Measurements from ENCODE around the gene RBM38. TPM values are rescaled to one million over a fixed set of nuclear protein-coding genes. Genes with fewer than 3 reads are reported as not detected.

Gene RBM38
- total RNA-seq, 1 experiment from 2014 or later, result 261 TPM

DNA sequence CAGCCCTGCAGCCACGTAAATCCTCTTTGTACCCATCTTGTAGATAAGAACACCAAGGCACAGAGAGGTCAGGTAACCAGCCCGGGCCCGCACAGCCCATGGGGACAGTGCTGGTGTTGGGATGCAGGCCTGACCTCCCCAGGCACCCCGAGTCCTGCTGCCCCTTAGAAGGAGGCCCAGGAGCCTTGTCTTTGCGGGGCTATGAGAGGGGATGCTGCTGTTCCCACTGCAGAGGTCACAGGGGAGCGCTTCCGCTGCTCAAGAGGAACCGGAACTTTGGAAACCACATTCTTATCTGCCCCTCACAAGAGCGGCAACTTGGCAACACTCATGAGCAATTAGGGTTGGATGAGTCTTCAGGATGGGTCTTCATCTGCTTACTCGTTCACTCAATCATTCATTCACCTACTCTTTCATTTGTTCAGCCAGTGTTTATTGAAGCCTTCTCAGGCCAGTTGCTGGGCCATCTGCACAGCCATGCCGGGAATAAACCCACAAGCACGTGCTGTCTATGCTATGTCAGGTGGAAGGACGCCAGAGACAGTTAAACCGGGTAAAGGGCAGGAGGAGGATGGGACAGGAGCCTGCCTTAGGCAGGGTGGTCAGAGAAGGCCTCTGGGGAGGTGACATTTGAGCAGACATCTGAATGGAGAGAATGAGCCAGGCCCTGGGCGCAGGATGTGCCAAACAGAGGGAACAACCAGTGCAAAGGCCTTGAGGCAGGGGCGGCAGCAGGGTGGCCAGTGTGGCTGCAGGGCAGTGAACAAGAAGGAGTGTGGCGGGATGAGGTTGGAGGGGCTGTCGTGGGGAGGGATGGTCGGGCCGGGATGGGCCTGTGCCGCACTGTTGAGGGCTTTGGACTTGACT, 60.8 kb downstream of the RBM38 start:
- Histone ChIP-seq H3K9ac (ENCODE audit: low read length) (peak overlapping the region; percentile 80), H3K9me2 (replicated peaks; ENCODE audit: insufficient read depth, low read length) (no peaks in the 10 kb centered on the region), H3K9me3 (ENCODE audit: low read length) (no peaks in the 10 kb centered on the region), H3K4me1 (ENCODE audit: low read length) (peaks cover 56% of the 10 kb centered on the region), H2AFZ (ENCODE audit: low read length) (peak overlapping the region; percentile 4; the same call in 1 of the 2 replicates), H4K20me1 (ENCODE audit: insufficient read depth, low read depth, low read length) (no peaks in the 10 kb centered on the region), H3K27ac (ENCODE audit: low read length) (peak overlapping the region; percentile 93), H3K4me2 (ENCODE audit: low read depth, low read length, poor library complexity, severe bottlenecking) (peak overlapping the region; percentile 80), H3K27me3 (ENCODE audit: low read length) (no peaks in the 10 kb centered on the region), H3K4me3 (ENCODE audit: low read length) (peak overlapping the region; percentile 62), H3K36me3 (ENCODE audit: insufficient read depth, low read length) (no peaks in the 10 kb centered on the region), H3K79me2 (ENCODE audit: low read length) (no peaks in the 10 kb centered on the region)
- DNase-seq, result peak; percentile 71

- H3K4me3 ChIP-seq (ENCODE audit: low read length), result no peak overlapping the region
Observed at GRCh38 chr20:57455386-57455785, 64.2 kb downstream of the RBM38 start.

GRCh38 chr20:57456116-57456515, 64.9 kb downstream of the RBM38 start:
- Histone ChIP-seq H3K27me3 (ENCODE audit: low read length) (no peaks in the 10 kb centered on the region), H3K4me1 (ENCODE audit: low read length) (peaks cover 32% of the 10 kb centered on the region), H3K27ac (ENCODE audit: low read length) (no peak overlapping the region), H4K20me1 (ENCODE audit: insufficient read depth, low read depth, low read length) (no peaks in the 10 kb centered on the region), H3K36me3 (ENCODE audit: insufficient read depth, low read length) (no peaks in the 10 kb centered on the region), H3K9me2 (replicated peaks; ENCODE audit: insufficient read depth, low read length) (no peaks in the 10 kb centered on the region), H3K4me3 (ENCODE audit: low read length) (no peak overlapping the region), H3K4me2 (ENCODE audit: low read depth, low read length, poor library complexity, severe bottlenecking) (no peak overlapping the region), H3K79me2 (ENCODE audit: low read length) (no peaks in the 10 kb centered on the region), H2AFZ (ENCODE audit: low read length) (no peak overlapping the region), H3K9ac (ENCODE audit: low read length) (no peak overlapping the region), H3K9me3 (ENCODE audit: low read length) (no peaks in the 10 kb centered on the region; the same call in 1 of the 2 replicates)
- no peak for DNase-seq

More at GRCh38 chr20:57455386-57455785, 64.2 kb downstream of the RBM38 start:
- H3K36me3 ChIP-seq (ENCODE audit: insufficient read depth, low read length), result no peaks in the 10 kb centered on the region
- no peak overlapping the region for H3K9ac ChIP-seq (ENCODE audit: low read length)
- no peak overlapping the region for H3K27ac ChIP-seq (ENCODE audit: low read length)
- no peaks in the 10 kb centered on the region for H3K9me2 ChIP-seq (replicated peaks; ENCODE audit: insufficient read depth, low read length)
- no peak for DNase-seq
- H3K4me2 ChIP-seq (ENCODE audit: low read depth, low read length, poor library complexity, severe bottlenecking), result peak overlapping the region; percentile 2
- no peak overlapping the region for H2AFZ ChIP-seq (ENCODE audit: low read length)
- H3K4me1 ChIP-seq (ENCODE audit: low read length), result peaks cover 40% of the 10 kb centered on the region
- H4K20me1 ChIP-seq (ENCODE audit: insufficient read depth, low read depth, low read length), result no peaks in the 10 kb centered on the region
- H3K27me3 ChIP-seq (ENCODE audit: low read length), result no peaks in the 10 kb centered on the region
- no peaks in the 10 kb centered on the region; the same call in 1 of the 2 replicates for H3K9me3 ChIP-seq (ENCODE audit: low read length)
- no peaks in the 10 kb centered on the region for H3K79me2 ChIP-seq (ENCODE audit: low read length)

GRCh38 chr20:57457243-57458095, 66.3 kb downstream of the RBM38 start:
- Histone ChIP-seq H2AFZ (ENCODE audit: low read length) (no peak overlapping the region), H3K9me3 (ENCODE audit: low read length) (no peaks in the 10 kb centered on the region; the same call in 1 of the 2 replicates), H3K9ac (ENCODE audit: low read length) (no peak overlapping the region), H4K20me1 (ENCODE audit: insufficient read depth, low read depth, low read length) (no peaks in the 10 kb centered on the region), H3K27ac (ENCODE audit: low read length) (no peak overlapping the region), H3K4me2 (ENCODE audit: low read depth, low read length, poor library complexity, severe bottlenecking) (no peak overlapping the region), H3K79me2 (ENCODE audit: low read length) (no peaks in the 10 kb centered on the region), H3K27me3 (ENCODE audit: low read length) (no peaks in the 10 kb centered on the region), H3K4me3 (ENCODE audit: low read length) (no peak overlapping the region), H3K9me2 (replicated peaks; ENCODE audit: insufficient read depth, low read length) (no peaks in the 10 kb centered on the region), H3K36me3 (ENCODE audit: insufficient read depth, low read length) (no peaks in the 10 kb centered on the region), H3K4me1 (ENCODE audit: low read length) (peaks cover 19% of the 10 kb centered on the region)
- DNase-seq, result peak; percentile 63

DNA sequence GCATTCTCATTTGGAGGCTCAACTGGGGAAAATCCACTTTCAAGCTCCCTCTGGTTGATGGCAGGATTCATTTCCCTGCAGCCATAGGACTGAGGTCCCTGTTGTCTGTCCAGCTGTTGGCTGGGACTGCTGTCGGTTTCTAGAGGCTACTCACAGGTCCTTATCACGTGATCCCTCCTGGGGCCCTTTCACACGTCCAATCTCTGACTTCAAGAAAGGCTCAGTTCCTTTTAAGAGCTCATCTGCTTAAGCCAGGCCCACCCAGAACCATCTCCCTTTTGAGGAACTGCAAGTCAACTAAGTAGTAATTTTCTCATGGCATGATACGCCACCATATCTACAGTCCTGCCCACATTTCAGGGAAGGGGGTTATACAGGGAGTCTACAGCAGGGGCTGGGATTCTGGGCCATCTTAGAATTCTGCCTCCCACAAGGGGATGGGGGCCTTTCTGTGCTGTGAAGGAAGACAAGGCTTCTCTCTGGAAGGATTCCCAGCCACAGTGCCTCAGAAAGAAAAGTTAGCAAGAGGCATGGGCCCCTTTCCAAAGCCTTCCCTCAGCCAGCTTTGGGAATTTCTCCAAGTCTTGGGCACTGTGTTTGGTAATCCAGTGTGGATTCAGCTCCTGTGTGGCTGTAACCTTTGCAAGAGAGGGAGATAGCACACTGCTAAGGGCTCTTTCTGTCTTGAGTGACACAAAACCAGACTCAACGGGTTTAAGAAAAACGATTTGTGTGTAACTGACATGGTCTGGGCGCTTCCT, 67.4 kb downstream of the RBM38 start:
- DNase-seq, result peak; percentile 59
- no peaks in the 10 kb centered on the region for H3K27me3 ChIP-seq (ENCODE audit: low read length)

More for the DNA sequence above, 67.4 kb downstream of the RBM38 start:
- no peak overlapping the region for H2AFZ ChIP-seq (ENCODE audit: low read length)
- no peak overlapping the region for H3K9ac ChIP-seq (ENCODE audit: low read length)
- no peaks in the 10 kb centered on the region for H4K20me1 ChIP-seq (ENCODE audit: insufficient read depth, low read depth, low read length)
- H3K27ac ChIP-seq (ENCODE audit: low read length), result no peak overlapping the region
- H3K36me3 ChIP-seq (ENCODE audit: insufficient read depth, low read length), result no peaks in the 10 kb centered on the region
- no peaks in the 10 kb centered on the region; the same call in 1 of the 2 replicates for H3K9me3 ChIP-seq (ENCODE audit: low read length)
- H3K79me2 ChIP-seq (ENCODE audit: low read length), result no peaks in the 10 kb centered on the region
- no peaks in the 10 kb centered on the region for H3K9me2 ChIP-seq (replicated peaks; ENCODE audit: insufficient read depth, low read length)
- H3K4me1 ChIP-seq (ENCODE audit: low read length), result peaks cover 20% of the 10 kb centered on the region
- H3K4me3 ChIP-seq (ENCODE audit: low read length), result no peak overlapping the region
- no peak overlapping the region for H3K4me2 ChIP-seq (ENCODE audit: low read depth, low read length, poor library complexity, severe bottlenecking)

Other genes starting within 250 kb of the RBM38 start
- not detected in 2 replicates for gene BMP7, start 124.8 kb upstream of the RBM38 start, total RNA-seq (2014; rRNA removed; shearing (Covaris generic); ENCODE audit: low replicate concordance)
- not detected in 2 replicates for gene SPO11, start 61.6 kb upstream of the RBM38 start, total RNA-seq (2014; rRNA removed; shearing (Covaris generic); ENCODE audit: low replicate concordance)
- 19.0 and 59.6 TPM in 2 replicates for gene RAE1, start 40.1 kb upstream of the RBM38 start, total RNA-seq (2014; rRNA removed; shearing (Covaris generic); ENCODE audit: low replicate concordance)
- not detected in 2 replicates for gene CTCFL, start 133.7 kb downstream of the RBM38 start, total RNA-seq (2014; rRNA removed; shearing (Covaris generic); ENCODE audit: low replicate concordance)
- 1.2 and 2.5 TPM in 2 replicates for gene PCK1, start 169.7 kb downstream of the RBM38 start, total RNA-seq (2014; rRNA removed; shearing (Covaris generic); ENCODE audit: low replicate concordance)
- gene ZBP1, start 229.0 kb downstream of the RBM38 start, total RNA-seq (2014; rRNA removed; shearing (Covaris generic); ENCODE audit: low replicate concordance), result 2.9 and 7.6 TPM in 2 replicates